Transverse colon (tissue), 4 donors: Measurements from ENCODE around the gene IRF2. TPM values are rescaled to one million over a fixed set of nuclear protein-coding genes. Genes with fewer than 3 reads are reported as not detected.

Experiments used
- DNase-seq: peaks from one replicate; pipeline ENCODE4 v3.0.0-alpha.2; 2019
- H3K27ac ChIP-seq, 4 donors: fragments of 200-600 bp; sonication (generic); 2 replicates each; pipeline ENCODE4 v1.5.1; 2016 to 2018; ENCODE audit warnings: inconsistent platforms in 4 of 4
- H3K27me3 ChIP-seq: fragments of 200-600 bp; sonication (generic); 2 replicates; pipeline ENCODE4 v1.5.1; 2017; ENCODE audit warnings: inconsistent platforms
- H3K36me3 ChIP-seq, 4 donors: fragments of 200-600 bp; sonication (generic); 2 replicates each; pipeline ENCODE4 v1.5.1; 2017 to 2019; ENCODE audit warnings: inconsistent platforms in 4 of 4
- H3K4me1 ChIP-seq, 4 donors: fragments of 200-600 bp; sonication (generic); 2 replicates each; pipeline ENCODE4 v1.5.1; 2017 to 2020; ENCODE audit warnings: inconsistent platforms in 4 of 4
- H3K4me3 ChIP-seq, 4 donors: fragments of 200-600 bp; sonication (generic); 1 replicate in 1 of 4; 2 replicates in 3 of 4; pipeline versions ENCODE4 v1.5.1 to v1.6.1; 2017 to 2019; ENCODE audit warnings: inconsistent platforms in 4 of 4
- H3K9me3 ChIP-seq, 2 donors: fragments of 200-600 bp; sonication (generic); 2 replicates each; pipeline ENCODE4 v1.5.1; 2017 to 2019; ENCODE audit warnings: inconsistent platforms in 2 of 2
- EP300 ChIP-seq: sonication (generic); formaldehyde crosslinking; IDR thresholded peaks from one replicate; pipeline ENCODE4 v1.6.1; 2017; ENCODE audit warnings: antibody characterized with exemption, low read depth
- POLR2A ChIP-seq: fragments of 450-650 bp; IDR thresholded peaks from one replicate; pipeline ENCODE4 v1.6.1; 2016; ENCODE audit warnings: antibody characterized with exemption, mild to moderate bottlenecking, moderate library complexity
- POLR2AphosphoS5 ChIP-seq, 3 donors: sonication (generic); formaldehyde crosslinking; IDR thresholded peaks; one replicate each; pipeline ENCODE4 v1.6.1; 2016; ENCODE audit warnings: antibody characterized with exemption in 3 of 3
- WGBS, 2 donors: methylation state at CpG; one replicate each; pipeline ENCODE4 v1.1.5; 2018; ENCODE audit warnings: low coverage in 1 of 2; 5-methylcytosine and 5-hydroxymethylcytosine counted together
- in situ Hi-C, 4 donors: fragments of 200-750 bp; cut with MboI; loops; one replicate each; pipeline versions ENCODE4 v1.15.0 to v1.15.1; 2017; ENCODE audit warnings: low sequenced_read_pairs in 3 of 4, low pct_ligation_motif_present in 1 of 4, low pct_unique_long_range_greater_than_20kb in 1 of 4
- intact Hi-C: fragments of 100-400 bp; cut with DNase I; formaldehyde crosslinking; loops from one replicate; pipeline ENCODE4 v1.15.1; 2023; ENCODE audit warnings: low total_unique reads
- total RNA-seq, 4 donors: library from RNA; depleted of rRNA; stranded (reverse); fragments of >200 nt; gene quantifications; one replicate each; pipeline ENCODE4 v1.1.0, GENCODE V29; 2016
- TF ChIP-seq, protein P1 (sequence below), 5 experiments: fragments of 200-600 bp in 3 of 5; fragments of 450-650 bp in 2 of 5; sonication (generic) in 3 of 5; IDR thresholded peaks; 1 replicate in 2 of 5; 2 replicates in 3 of 5; pipeline ENCODE4 v1.5.1; 2016 to 2017; ENCODE audit warnings: antibody characterized with exemption in 5 of 5, inconsistent platforms in 3 of 5, mild to moderate bottlenecking in 2 of 5, moderate library complexity in 1 of 5

Gene IRF2
- total RNA-seq, 4 donors from 2014 or later, result 15.3 to 85.3 (median 42.5) TPM

DNA sequence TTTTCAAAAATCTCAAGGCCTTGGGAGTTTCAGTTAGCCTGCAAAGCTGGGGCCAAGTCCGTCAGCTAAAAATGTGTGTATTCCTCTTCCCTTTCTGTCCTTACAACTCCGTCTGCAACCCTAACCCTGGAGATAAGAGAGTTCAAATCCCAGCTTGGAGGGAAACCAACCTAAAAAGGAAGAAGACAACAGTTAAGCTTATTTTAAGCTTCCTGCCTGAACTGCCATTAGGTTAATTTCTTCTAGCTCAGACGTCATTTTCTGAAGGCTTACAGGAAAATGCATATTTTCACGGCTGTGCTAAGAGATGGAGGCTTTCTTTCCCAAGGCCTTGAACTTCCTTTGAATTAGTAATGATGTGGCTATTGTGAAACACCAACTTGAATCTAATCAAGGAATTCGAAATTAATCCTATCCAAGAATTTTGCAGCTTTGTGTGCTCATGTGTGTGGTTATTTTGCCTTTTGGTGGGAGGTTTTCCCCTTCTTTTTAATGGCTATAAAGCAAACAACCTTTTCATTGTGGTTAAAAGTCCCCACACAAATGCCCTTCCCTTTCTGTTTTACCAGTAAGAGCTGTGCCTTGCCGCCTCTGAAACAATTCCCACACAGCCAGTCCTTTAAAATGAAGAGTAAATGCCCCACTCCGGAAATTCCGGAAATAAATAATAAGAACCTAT is 103.5 kb downstream of the IRF2 start:
- Histone ChIP-seq H3K4me1 (peaks cover 0 to 3% (median 0%) of the 10 kb centered on the region in 4 donors), H3K4me3 (no peak overlapping the region), H3K36me3 (no peaks in the 10 kb centered on the region), H3K27ac (no peak overlapping the region), H3K9me3 (no peaks in the 10 kb centered on the region), H3K27me3 (no peaks in the 10 kb centered on the region)
- WGBS, 2 donors, result 73 to 82% methylated on average over 8 of the region's 8 CpGs
- TF ChIP-seq, protein P1, sequence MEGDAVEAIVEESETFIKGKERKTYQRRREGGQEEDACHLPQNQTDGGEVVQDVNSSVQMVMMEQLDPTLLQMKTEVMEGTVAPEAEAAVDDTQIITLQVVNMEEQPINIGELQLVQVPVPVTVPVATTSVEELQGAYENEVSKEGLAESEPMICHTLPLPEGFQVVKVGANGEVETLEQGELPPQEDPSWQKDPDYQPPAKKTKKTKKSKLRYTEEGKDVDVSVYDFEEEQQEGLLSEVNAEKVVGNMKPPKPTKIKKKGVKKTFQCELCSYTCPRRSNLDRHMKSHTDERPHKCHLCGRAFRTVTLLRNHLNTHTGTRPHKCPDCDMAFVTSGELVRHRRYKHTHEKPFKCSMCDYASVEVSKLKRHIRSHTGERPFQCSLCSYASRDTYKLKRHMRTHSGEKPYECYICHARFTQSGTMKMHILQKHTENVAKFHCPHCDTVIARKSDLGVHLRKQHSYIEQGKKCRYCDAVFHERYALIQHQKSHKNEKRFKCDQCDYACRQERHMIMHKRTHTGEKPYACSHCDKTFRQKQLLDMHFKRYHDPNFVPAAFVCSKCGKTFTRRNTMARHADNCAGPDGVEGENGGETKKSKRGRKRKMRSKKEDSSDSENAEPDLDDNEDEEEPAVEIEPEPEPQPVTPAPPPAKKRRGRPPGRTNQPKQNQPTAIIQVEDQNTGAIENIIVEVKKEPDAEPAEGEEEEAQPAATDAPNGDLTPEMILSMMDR (IDR thresholded peaks at IDR 0.05), result no peak
- TF ChIP-seq EP300 (no peak), POLR2A (no peak), POLR2AphosphoS5 (IDR thresholded peaks at IDR 0.05) (no peak)
- DNase-seq, result no peak
- in situ Hi-C loops (no loop called here), intact Hi-C loops (no loop called here)

GRCh38 chr4:184369871-184370270 is 104.5 kb downstream of the IRF2 start:
- Histone ChIP-seq H3K4me1 (peaks cover 0 to 2% (median under 1%) of the 10 kb centered on the region in 4 donors), H3K27me3 (no peaks in the 10 kb centered on the region), H3K36me3 (no peaks in the 10 kb centered on the region), H3K9me3 (no peaks in the 10 kb centered on the region), H3K27ac (no peak overlapping the region), H3K4me3 (no peak overlapping the region)
- TF ChIP-seq, protein P1 (IDR thresholded peaks at IDR 0.05), result no peak
- TF ChIP-seq EP300 (no peak), POLR2AphosphoS5 (IDR thresholded peaks at IDR 0.05) (no peak)
- 73 to 92% methylated on average over 2 to 3 of the region's 3 CpGs for WGBS, 2 donors
- intact Hi-C loops (no loop called here), in situ Hi-C loops (no loop called here)
- no peak for DNase-seq

GRCh38 chr4:184368731-184369130 is 105.6 kb downstream of the IRF2 start:
- Histone ChIP-seq H3K4me1 (peaks cover 0 to 5% (median 2%) of the 10 kb centered on the region in 4 donors), H3K4me3 (no peak overlapping the region), H3K9me3 (no peaks in the 10 kb centered on the region), H3K27me3 (no peaks in the 10 kb centered on the region), H3K36me3 (no peaks in the 10 kb centered on the region), H3K27ac (no peak overlapping the region)
- TF ChIP-seq, protein P1 (IDR thresholded peaks at IDR 0.05), result no peak
- TF ChIP-seq POLR2A (no peak), EP300 (no peak), POLR2AphosphoS5 (IDR thresholded peaks at IDR 0.05) (no peak)
- no peak for DNase-seq
- in situ Hi-C loops, result no loop called here
- intact Hi-C loops, result no loop called here

DNA sequence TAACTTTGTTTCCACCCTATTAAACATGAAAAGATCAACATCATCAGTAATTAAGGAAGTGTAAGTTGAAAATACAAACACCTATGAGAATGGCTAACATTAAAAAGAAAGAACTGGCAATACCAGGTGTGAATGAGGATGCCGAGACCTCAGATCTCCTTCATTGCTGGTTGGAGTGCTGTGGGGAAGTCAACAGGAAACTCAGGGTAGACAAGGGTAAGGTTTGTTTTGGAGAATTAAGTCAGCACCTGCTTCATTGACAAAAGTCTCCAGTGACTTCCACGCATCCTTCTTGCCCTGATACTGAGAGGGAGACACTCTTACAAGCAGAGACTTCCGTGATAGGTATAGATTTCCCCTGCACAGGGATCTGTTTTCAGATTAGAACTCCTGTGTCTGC is 106.1 kb downstream of the IRF2 start:
- Histone ChIP-seq H3K27ac (no peak overlapping the region), H3K36me3 (no peaks in the 10 kb centered on the region), H3K27me3 (no peaks in the 10 kb centered on the region), H3K4me3 (no peak overlapping the region), H3K9me3 (no peaks in the 10 kb centered on the region), H3K4me1 (peaks cover 0 to 5% (median 2%) of the 10 kb centered on the region in 4 donors)
- intact Hi-C loops, result no loop called here
- in situ Hi-C loops, result no loop called here
- WGBS, 2 donors, result 89 to 100% methylated on average over 2 to 3 of the region's 3 CpGs
- TF ChIP-seq EP300 (no peak), POLR2A (no peak), POLR2AphosphoS5 (IDR thresholded peaks at IDR 0.05) (no peak)
- TF ChIP-seq, protein P1 (IDR thresholded peaks at IDR 0.05), result no peak
- no peak for DNase-seq
